ENCODE results near the gene GSDMA. TPM values are rescaled to one million over a fixed set of nuclear protein-coding genes. Genes with fewer than 3 reads are reported as not detected.

GSDMA gene
- total RNA-seq, 1 donor from 2014 or later: not detected

- no peak overlapping the region for H3K4me3 ChIP-seq (ENCODE audit: low read depth, low read length)
- DNase-seq (ENCODE audit: low read depth): no peak
- H3K36me3 ChIP-seq (ENCODE audit: control insufficient read depth, insufficient read depth, low read length): no peaks in the 10 kb centered on the region
- no peaks in the 10 kb centered on the region for H3K27me3 ChIP-seq (ENCODE audit: control insufficient read depth, insufficient read depth, low read length)
- TF ChIP-seq CTCF (IDR thresholded peaks at IDR 0.05; ENCODE audit: insufficient read depth, low read length, poor library complexity, severe bottlenecking): peak; percentile 91
Measured at GRCh38 chr17:40026816-40027613, 64.2 kb downstream of the GSDMA start.

Other genes starting within 250 kb of the GSDMA start
- gene MIEN1, start 232.5 kb upstream of the GSDMA start, total RNA-seq: 83.7 and 97.0 TPM in 2 replicates
- gene GRB7, start 225.1 kb upstream of the GSDMA start, total RNA-seq: 20.5 and 21.2 TPM in 2 replicates
- gene IKZF3, start 98.7 kb upstream of the GSDMA start, total RNA-seq: 0.17 and 0.89 TPM in 2 replicates
- gene ZPBP2, start 94.8 kb upstream of the GSDMA start, total RNA-seq: not detected in 2 replicates
- 3.8 TPM in 2 replicates for gene GSDMB, start 44.4 kb upstream of the GSDMA start, total RNA-seq
- gene ORMDL3, start 35.4 kb upstream of the GSDMA start, total RNA-seq: 37.9 and 38.5 TPM in 2 replicates
- gene LRRC3C, start 35.3 kb upstream of the GSDMA start, total RNA-seq: not detected in 2 replicates
- gene PSMD3, start 17.8 kb downstream of the GSDMA start, total RNA-seq: 102 and 104 TPM in 2 replicates
- gene CSF3, start 52.4 kb downstream of the GSDMA start, total RNA-seq: not detected in 2 replicates
- gene MED24, start 91.4 kb downstream of the GSDMA start, total RNA-seq: 82.8 and 83.6 TPM in 2 replicates
- 5.3 and 7.1 TPM in 2 replicates for gene THRA, start 100.0 kb downstream of the GSDMA start, total RNA-seq
- 3.6 and 3.7 TPM in 2 replicates for gene NR1D1, start 137.6 kb downstream of the GSDMA start, total RNA-seq
- 40.6 and 47.4 TPM in 2 replicates for gene MSL1, start 159.0 kb downstream of the GSDMA start, total RNA-seq
- 38.6 and 42.9 TPM in 2 replicates for gene CASC3, start 177.5 kb downstream of the GSDMA start, total RNA-seq
- 2.3 and 3.4 TPM in 2 replicates for gene RAPGEFL1, start 214.5 kb downstream of the GSDMA start, total RNA-seq

All from kidney epithelial cell (primary cell).